SK-N-SH (cell line): ENCODE measurements around the gene STEAP3. TPM values are rescaled to one million over a fixed set of nuclear protein-coding genes. Genes with fewer than 3 reads are reported as not detected.

Experiments used
- CTCF ChIA-PET: fragments of 300-600, 350-600 bp; formaldehyde crosslinking; extraction: SDS; loops from one replicate; lab custom pipeline; 2021; lab: Yijun Ruan, JAX
- POLR2A ChIA-PET: fragments of 350-600 bp; sonication (Branson Sonifier 250); formaldehyde crosslinking; extraction: SDS; loops from one replicate; lab custom pipeline; 2020; ENCODE audit warnings: antibody characterized with exemption, inconsistent platforms; lab: Yijun Ruan, JAX
- DNase-seq: peaks from one replicate; pipeline ENCODE4 v3.0.0; 2012
- H2AFZ ChIP-seq: fragments of 200-600 bp; sonication (generic); 2 replicates; pipeline ENCODE4 v1.8.1; 2016; ENCODE audit warnings: antibody characterized with exemption, mild to moderate bottlenecking, low read depth
- H3F3A ChIP-seq: fragments of 200-600 bp; sonication (generic); replicated peaks from 2 replicates; pipeline ENCODE3; 2016; ENCODE audit warnings: antibody characterized with exemption, mild to moderate bottlenecking; ENCODE audit not compliant: insufficient read depth
- H3K27ac ChIP-seq, 2 experiments: fragments of 200-500 bp in 1 of 2; fragments of 200-600 bp in 1 of 2; sonication (Bioruptor generic) in 1 of 2; sonication (generic), shearing (Covaris generic) in 1 of 2; 2 replicates each; pipeline versions ENCODE4 v1.5.1 to v1.6.1; 2014 to 2016; ENCODE audit warnings: low read depth in 2 of 2, inconsistent platforms in 1 of 2, low read length in 1 of 2, mild to moderate bottlenecking in 1 of 2, mixed read lengths in 1 of 2
- H3K27me3 ChIP-seq: fragments of 200-600 bp; sonication (generic), shearing (Covaris generic); 2 replicates; pipeline ENCODE4 v1.6.1; 2016; ENCODE audit warnings: mixed run types; ENCODE audit not compliant: insufficient read depth
- H3K36me3 ChIP-seq, 2 experiments: fragments of 200-500 bp in 1 of 2; fragments of 200-600 bp in 1 of 2; sonication (Bioruptor generic) in 1 of 2; sonication (generic) in 1 of 2; replicated peaks in 1 of 2; 2 replicates each; pipeline versions ENCODE3 to v1.5.1; 2014 to 2016; ENCODE audit warnings: low read length in 1 of 2, mild to moderate bottlenecking in 1 of 2; ENCODE audit not compliant: insufficient read depth in 2 of 2, control insufficient read depth in 1 of 2
- H3K4me1 ChIP-seq, 2 experiments: fragments of 200-500 bp in 1 of 2; fragments of 200-600 bp in 1 of 2; sonication (Bioruptor generic) in 1 of 2; sonication (generic), shearing (Covaris generic) in 1 of 2; 2 replicates each; pipeline versions ENCODE4 v1.5.1 to v1.6.1; 2014 to 2016; ENCODE audit warnings: low read depth in 1 of 2, low read length in 1 of 2, mixed run types in 1 of 2; ENCODE audit not compliant: insufficient read depth in 2 of 2, control insufficient read depth in 1 of 2
- H3K4me2 ChIP-seq: fragments of 200-600 bp; sonication (generic), shearing (Covaris generic); 2 replicates; pipeline ENCODE4 v1.6.1; 2017; ENCODE audit warnings: mixed run types
- H3K4me3 ChIP-seq, 2 experiments: fragments of 200-500 bp in 1 of 2; fragments of 200-600 bp in 1 of 2; sonication (Bioruptor generic) in 1 of 2; sonication (generic), shearing (Covaris generic) in 1 of 2; 2 replicates each; pipeline versions ENCODE4 v1.5.1 to v1.8.1; 2014 to 2016; ENCODE audit warnings: low read depth in 2 of 2, inconsistent platforms in 1 of 2, low read length in 1 of 2, mild to moderate bottlenecking in 1 of 2, mixed read lengths in 1 of 2, moderate library complexity in 1 of 2
- H3K79me2 ChIP-seq: fragments of 200-600 bp; sonication (generic); 2 replicates; pipeline ENCODE4 v1.8.1; 2017; ENCODE audit warnings: mild to moderate bottlenecking; ENCODE audit not compliant: insufficient read depth
- H3K9ac ChIP-seq: fragments of 200-600 bp; sonication (generic); 2 replicates; pipeline ENCODE4 v1.6.1; 2017; ENCODE audit warnings: mixed run types
- H3K9me2 ChIP-seq: fragments of 200-600 bp; sonication (generic); 2 replicates; pipeline ENCODE4 v1.6.1; 2017; ENCODE audit warnings: mixed run types
- H3K9me3 ChIP-seq: fragments of 200-600 bp; sonication (generic); 2 replicates; pipeline ENCODE4 v1.6.1; 2017; ENCODE audit warnings: mixed run types, mild to moderate bottlenecking, moderate library complexity
- H4K20me1 ChIP-seq: fragments of 200-600 bp; sonication (generic); 2 replicates; pipeline ENCODE4 v1.6.1; 2017; ENCODE audit warnings: mild to moderate bottlenecking, mixed run types; ENCODE audit not compliant: insufficient read depth
- CHD2 ChIP-seq: fragments of 150-350 bp; IDR thresholded peaks from 2 replicates; pipeline ENCODE4 v1.6.1; 2018; ENCODE audit warnings: low read length; ENCODE audit not compliant: partially characterized antibody
- CTCF ChIP-seq: fragments of 200-600 bp; sonication (generic); IDR thresholded peaks from 2 replicates; pipeline ENCODE4 v1.6.1; 2017; ENCODE audit warnings: antibody characterized with exemption, mild to moderate bottlenecking, moderate library complexity
- EZH2phosphoT487 ChIP-seq: fragments of 200-600 bp; sonication (generic); IDR thresholded peaks from 2 replicates; pipeline ENCODE4 v1.6.1; 2017; ENCODE audit warnings: low read depth, mixed run types, mild to moderate bottlenecking, antibody characterized with exemption, moderate library complexity, borderline replicate concordance
- GABPA ChIP-seq: IDR thresholded peaks from 2 replicates; pipeline ENCODE4 v1.4.0; 2012; ENCODE audit warnings: low read depth, mild to moderate bottlenecking
- JUND ChIP-seq: IDR thresholded peaks from 2 replicates; pipeline ENCODE4 v1.4.0; 2012
- NFIC ChIP-seq: IDR thresholded peaks from 2 replicates; pipeline ENCODE4 v1.4.0; 2012; ENCODE audit warnings: borderline replicate concordance
- NRF1 ChIP-seq: IDR thresholded peaks from 2 replicates; pipeline ENCODE4 v1.6.1; 2012; ENCODE audit warnings: low read depth, mild to moderate bottlenecking, low read length
- PBX3 ChIP-seq: IDR thresholded peaks from 2 replicates; pipeline ENCODE4; 2012
- RCOR1 ChIP-seq: fragments of 150-350 bp; IDR thresholded peaks from 2 replicates; pipeline ENCODE4 v1.6.1; 2017; ENCODE audit warnings: antibody characterized with exemption, low read length
- RFX5 ChIP-seq: IDR thresholded peaks from 2 replicates; pipeline ENCODE4 v1.6.1; 2012; ENCODE audit warnings: mild to moderate bottlenecking, improper control_type of control experiment, low read length
- RXRA ChIP-seq: IDR thresholded peaks from 2 replicates; pipeline ENCODE4 v1.4.0; 2012; ENCODE audit warnings: low read depth, mild to moderate bottlenecking, borderline replicate concordance
- SIN3A ChIP-seq: IDR thresholded peaks from 2 replicates; pipeline ENCODE4 v1.6.1; 2012; ENCODE audit warnings: low read depth, mild to moderate bottlenecking, low read length, moderate library complexity, borderline replicate concordance
- USF1 ChIP-seq: IDR thresholded peaks from 2 replicates; pipeline ENCODE4 v1.4.0; 2012; ENCODE audit warnings: low read depth, borderline replicate concordance
- ZBTB33 ChIP-seq: IDR thresholded peaks from 2 replicates; pipeline ENCODE4 v1.4.0; 2012; ENCODE audit warnings: low read depth, borderline replicate concordance
- WGBS: methylation state at CpG from one replicate; pipeline ENCODE4 v1.1.6; 2017; ENCODE audit warnings: low lambda C conversion rate; 5-methylcytosine and 5-hydroxymethylcytosine counted together
- polyA plus RNA-seq, 3 experiments: library from polyadenylated mRNA; depleted of rRNA; stranded (reverse); fragments of >200 nt; gene quantifications; 2 replicates each; pipeline ENCODE4 v1.2.3, GENCODE V29; 2012

The STEAP3 gene
- polyA plus RNA-seq, 1 of the 3 experiments (the other 2 are of a cell fraction): 30.6 TPM

- Histone ChIP-seq H3K4me1 (peaks cover 0 to 2% of the 10 kb centered on the region in 2 experiments; a peak in 3 of 4 replicates), H4K20me1 (no peaks in the 10 kb centered on the region), H3K9ac (no peak overlapping the region), H3K9me2 (no peaks in the 10 kb centered on the region), H3K4me2 (no peak overlapping the region), H3K27me3 (no peaks in the 10 kb centered on the region), H3K79me2 (no peaks in the 10 kb centered on the region), H3K9me3 (no peaks in the 10 kb centered on the region), H3K27ac (no peak overlapping the region), H2AFZ (no peak overlapping the region), H3K36me3 (no peaks in the 10 kb centered on the region), H3K4me3 (no peak overlapping the region), H3F3A (no peaks in the 10 kb centered on the region)
- DNase-seq: no peak
- POLR2A ChIA-PET: no interaction called here
- CTCF ChIA-PET: interaction anchor here (0.6 kb wide), 1 partner anchor 1144 kb away, joined by 3 read pairs; no protein-coding TSS in a partner anchor
- TF ChIP-seq NFIC (no peak), GABPA (no peak), SIN3A (no peak), USF1 (no peak)
- WGBS: 81% methylated on average over 12 of the region's 12 CpGs
These were observed 82.0 kb downstream of the STEAP3 start for GRCh38 chr2:119305497-119306195.

- H2AFZ ChIP-seq: no peak overlapping the region
- POLR2A ChIA-PET: no interaction called here
These were observed 82.6 kb downstream of the STEAP3 start for GRCh38 chr2:119306196-119306590.

More at GRCh38 chr2:119306196-119306590, 82.6 kb downstream of the STEAP3 start:
- CTCF ChIA-PET: interaction anchor here (0.6 to 0.8 kb wide), 2 partner anchors 294 to 1145 kb away, joined by 3 read pairs; no protein-coding TSS in a partner anchor
- Histone ChIP-seq H3K9ac (no peak overlapping the region), H4K20me1 (no peaks in the 10 kb centered on the region), H3K27me3 (no peaks in the 10 kb centered on the region), H3K9me2 (no peaks in the 10 kb centered on the region)
- WGBS: 89% methylated on average over 10 of the region's 10 CpGs
- no peak for TF ChIP-seq RXRA
- TF ChIP-seq CHD2: no peak
- TF ChIP-seq RFX5: no peak
- no peak for TF ChIP-seq CTCF
- no peak for TF ChIP-seq JUND
- TF ChIP-seq NRF1: no peak
- TF ChIP-seq ZBTB33: no peak
- no peak for TF ChIP-seq PBX3
- no peak for TF ChIP-seq RCOR1
- no peak for TF ChIP-seq GABPA
- no peak for TF ChIP-seq EZH2phosphoT487
- TF ChIP-seq, all 33 proteins: peak for 0
- Histone ChIP-seq H3K4me3 (no peak overlapping the region), H3K4me2 (no peak overlapping the region), H3K79me2 (no peaks in the 10 kb centered on the region), H3K27ac (no peak overlapping the region), H3K4me1 (peaks cover 0 to 2% of the 10 kb centered on the region in 2 experiments; a peak in 3 of 4 replicates), H3K9me3 (no peaks in the 10 kb centered on the region), H3F3A (no peaks in the 10 kb centered on the region), H3K36me3 (no peaks in the 10 kb centered on the region)
- no peak for DNase-seq
